B cell (primary cell): Measurements from ENCODE around the gene RFT1.

Experiments
- CTCF ChIP-seq: fragments of 200-600 bp; IDR thresholded peaks from one replicate; pipeline ENCODE4 v1.8.0; 2022; ENCODE audit warnings: antibody characterized with exemption, mild to moderate bottlenecking
- EZH2 ChIP-seq: IDR thresholded peaks from 2 replicates; pipeline ENCODE4 v1.6.1; 2012; ENCODE audit warnings: borderline replicate concordance, low read depth, mild to moderate bottlenecking, moderate library complexity, low read length; ENCODE audit not compliant: insufficient read depth, poor library complexity, severe bottlenecking

GRCh38 chr3:53156368-53156834 is 26.2 kb upstream of the RFT1 start:
- TF ChIP-seq CTCF (no peak), EZH2 (no peak)
